ELF-1 (cell line): ENCODE results near the gene C11orf54.
A peak's percentile ranks its signal among the peaks of the same experiment; 100 is the strongest.
"Not testable (repeated sequence)": the region's sequence is repeated elsewhere in the genome, so short reads cannot be mapped to it uniquely, and the experiment has no call there.

ENCODE experiments used
- DNase-seq: peaks from one replicate; pipeline ENCODE4 v3.0.0-alpha.2; 2016; ENCODE audit warnings: low read depth, low spot score

The C11orf54 gene

GRCh38 chr11:93766504-93766903 lies 25.0 kb downstream of the C11orf54 start:
- DNase-seq: no peak

GRCh38 chr11:93767018-93767417 lies 25.5 kb downstream of the C11orf54 start:
- no peak for DNase-seq

- peak; percentile 10 for DNase-seq
Observed at GRCh38 chr11:93770160-93770559, 28.7 kb downstream of the C11orf54 start.

GRCh38 chr11:93772123-93772522 lies 30.7 kb downstream of the C11orf54 start:
- no peak for DNase-seq

- peak; percentile 10 for DNase-seq
Observed at GRCh38 chr11:93773045-93773477, 31.6 kb downstream of the C11orf54 start.

- no peak for DNase-seq
Observed at GRCh38 chr11:93773601-93774200, 32.2 kb downstream of the C11orf54 start.

GRCh38 chr11:93774560-93774959 lies 33.1 kb downstream of the C11orf54 start:
- not testable (repeated sequence) for DNase-seq

- no peak for DNase-seq
Observed at GRCh38 chr11:93775289-93775688, 33.8 kb downstream of the C11orf54 start.

GRCh38 chr11:93783362-93783761 lies 41.9 kb downstream of the C11orf54 start:
- no peak for DNase-seq

- DNase-seq: no peak
Observed at GRCh38 chr11:93783765-93784144, 42.3 kb downstream of the C11orf54 start.

GRCh38 chr11:93784145-93784934 lies 42.9 kb downstream of the C11orf54 start, which contains the start of gene MED17:
MED17 (plus strand) TSS chr11:93784282; CDS start chr11:93784514, 232 bp downstream.
- peak; percentile 96 for DNase-seq

GRCh38 chr11:93784935-93785360 lies 43.5 kb downstream of the C11orf54 start:
- no peak for DNase-seq

- DNase-seq: no peak
Observed at GRCh38 chr11:93791493-93791892, 50.0 kb downstream of the C11orf54 start.

- no peak for DNase-seq
Observed at GRCh38 chr11:93796441-93797231, 55.2 kb downstream of the C11orf54 start.

GRCh38 chr11:93801366-93801765 lies 59.9 kb downstream of the C11orf54 start:
- no peak for DNase-seq

GRCh38 chr11:93804879-93805278 lies 63.4 kb downstream of the C11orf54 start:
- no peak for DNase-seq

- DNase-seq: no peak
Observed at GRCh38 chr11:93807980-93808379, 66.5 kb downstream of the C11orf54 start.

- no peak for DNase-seq
Observed at GRCh38 chr11:93813974-93814373, 72.5 kb downstream of the C11orf54 start.
